ENCODE data around the gene ZNF292.
A peak's percentile ranks its signal among the peaks of the same experiment; 100 is the strongest.
"Not testable (repeated sequence)": the region's sequence is repeated elsewhere in the genome, so short reads cannot be mapped to it uniquely, and the experiment has no call there.

The ZNF292 gene

DNA sequence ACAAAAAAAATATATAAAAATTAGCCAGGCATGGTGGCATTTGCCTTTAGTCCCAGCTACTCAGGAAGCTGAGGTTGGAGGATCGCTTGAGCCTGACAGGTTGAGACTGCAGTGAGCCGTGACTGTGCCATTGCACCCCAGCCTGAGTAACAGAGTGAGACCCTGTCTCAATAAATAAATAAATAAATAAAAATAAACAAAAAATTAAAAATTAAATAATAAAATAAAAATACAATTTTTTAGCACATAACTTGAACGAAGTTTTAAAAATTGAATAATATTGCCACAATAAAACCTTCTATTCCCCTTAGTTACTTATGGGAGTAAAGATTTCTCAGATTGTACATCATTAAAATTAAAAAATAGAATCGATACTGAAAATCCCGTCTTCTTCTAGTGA lies 31.3 kb upstream of the ZNF292 start:
- no peak overlapping the region for H3K4me3 ChIP-seq (ENCODE audit: low read depth, low read length)
- no peak for TF ChIP-seq CTCF (IDR thresholded peaks at IDR 0.05; ENCODE audit: low read depth, low read length)

GRCh38 chr6:87126501-87126900 lies 28.9 kb upstream of the ZNF292 start:
- no peak overlapping the region for H3K4me3 ChIP-seq (ENCODE audit: low read depth, low read length)
- no peak for TF ChIP-seq CTCF (IDR thresholded peaks at IDR 0.05; ENCODE audit: low read depth, low read length)

GRCh38 chr6:87127737-87128136 lies 27.6 kb upstream of the ZNF292 start:
- no peak overlapping the region for H3K4me3 ChIP-seq (ENCODE audit: low read depth, low read length)
- TF ChIP-seq CTCF (IDR thresholded peaks at IDR 0.05; ENCODE audit: low read depth, low read length) = no peak

- no peak for TF ChIP-seq CTCF (IDR thresholded peaks at IDR 0.05; ENCODE audit: low read depth, low read length)
- no peak overlapping the region for H3K4me3 ChIP-seq (ENCODE audit: low read depth, low read length)
These were observed 18.4 kb upstream of the ZNF292 start for GRCh38 chr6:87136963-87137362.

GRCh38 chr6:87139236-87139635 lies 16.1 kb upstream of the ZNF292 start:
- H3K4me3 ChIP-seq (ENCODE audit: low read depth, low read length) = no peak overlapping the region
- TF ChIP-seq CTCF (IDR thresholded peaks at IDR 0.05; ENCODE audit: low read depth, low read length) = peak; percentile 44

DNA sequence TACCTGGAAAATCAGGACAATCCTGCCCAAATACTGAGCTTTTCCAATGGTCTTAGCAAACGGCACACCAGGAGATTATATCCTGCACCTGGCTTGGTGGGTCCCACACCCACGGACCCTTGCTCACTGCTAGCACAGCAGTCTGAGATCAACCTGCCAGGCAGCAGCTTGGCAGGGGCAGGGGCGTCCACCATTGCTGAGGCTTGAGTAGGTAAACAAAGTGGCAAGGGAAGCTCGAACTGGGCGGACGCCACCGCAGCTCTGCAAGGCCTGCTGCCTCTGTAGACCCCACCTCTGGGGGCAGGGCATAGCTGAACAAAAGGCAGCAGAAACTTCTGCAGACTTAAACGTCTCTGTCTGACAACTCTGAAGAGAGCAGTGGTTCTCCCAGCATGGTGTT lies 15.4 kb upstream of the ZNF292 start:
- H3K4me3 ChIP-seq (ENCODE audit: low read depth, low read length) = not testable (repeated sequence)

DNA sequence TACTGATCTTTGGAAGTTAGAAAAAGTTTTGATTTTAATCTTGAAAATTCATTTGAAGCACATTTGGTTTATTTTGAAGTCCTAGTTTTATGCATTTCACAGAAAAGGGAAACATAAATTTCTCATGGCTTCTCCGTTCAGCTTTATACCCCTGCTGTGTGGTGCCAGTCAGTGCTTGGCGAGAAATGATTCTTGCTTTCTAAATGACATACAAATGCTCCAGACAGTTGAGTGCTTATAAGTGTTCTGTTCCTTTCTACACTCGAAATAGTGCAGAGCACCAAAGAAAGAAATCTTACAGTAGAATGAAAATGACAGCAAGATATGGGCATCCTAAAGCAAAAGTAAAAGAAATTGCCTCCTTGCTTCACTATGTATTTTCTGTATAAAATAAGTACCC lies 9.0 kb upstream of the ZNF292 start:
- no peak for TF ChIP-seq CTCF (IDR thresholded peaks at IDR 0.05; ENCODE audit: low read depth, low read length)
- H3K4me3 ChIP-seq (ENCODE audit: low read depth, low read length) = no peak overlapping the region

DNA sequence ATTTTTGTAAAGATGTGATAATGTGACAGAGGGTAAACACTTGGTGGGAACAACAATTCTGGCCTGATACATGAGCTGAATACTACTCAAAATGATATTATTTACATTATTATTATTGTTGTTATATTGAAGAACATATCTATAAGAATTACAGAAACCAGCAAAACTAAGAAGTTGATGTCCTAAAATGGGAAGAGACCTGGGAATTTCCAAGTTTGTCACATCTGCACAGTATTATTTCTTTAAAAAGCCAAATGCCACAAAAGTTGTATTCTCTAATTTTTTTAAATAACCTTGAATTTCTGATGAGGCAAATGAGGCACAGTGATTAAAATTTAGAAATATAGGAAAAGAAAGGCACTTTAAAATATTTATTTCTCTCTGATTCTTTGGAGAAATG lies 5.0 kb upstream of the ZNF292 start:
- TF ChIP-seq CTCF (IDR thresholded peaks at IDR 0.05; ENCODE audit: low read depth, low read length) = no peak

More for the DNA sequence above, 5.0 kb upstream of the ZNF292 start:
- H3K4me3 ChIP-seq (ENCODE audit: low read depth, low read length) = no peak overlapping the region
